Pancreas (tissue), 10 donors: ENCODE data around the gene ADCY10. TPM values are rescaled to one million over a fixed set of nuclear protein-coding genes. Genes with fewer than 3 reads are reported as not detected.

Experiments used
- ATAC-seq, 4 donors: fragments of 200-7000 bp; cut with Tn5 transposase; one replicate each; pipeline versions ENCODE4 v1.8.0 to v1.9.1; 2020; ENCODE audit warnings: mild to moderate bottlenecking in 4 of 4, moderate library complexity in 4 of 4
- DNase-seq, 6 donors: peaks; one replicate each; pipeline ENCODE4 v3.0.0-alpha.2; 2020
- FAIRE-seq: peaks from 2 replicates; lab custom pipeline; 2012; peaks lifted over from hg19 to GRCh38; lab: Jason Lieb, UNC
- H3K27ac ChIP-seq, 4 donors: fragments of 200-600 bp; sonication (generic); 1 replicate in 3 of 4; 2 replicates in 1 of 4; pipeline versions ENCODE4 v1.5.0 to v1.8.0; 2020
- H3K27me3 ChIP-seq, 4 donors: fragments of 200-600 bp; one replicate each; pipeline ENCODE4 v1.8.0; 2021
- H3K36me3 ChIP-seq, 3 donors: fragments of 200-600 bp; sonication (generic) in 1 of 3; one replicate each; pipeline versions ENCODE4 v1.5.0 to v1.8.0; 2020 to 2021
- H3K4me1 ChIP-seq, 3 donors: fragments of 200-600 bp; one replicate each; pipeline ENCODE4 v1.8.0; 2021
- H3K4me3 ChIP-seq, 4 donors: fragments of 200-600 bp; sonication (generic) in 2 of 4; one replicate each; pipeline versions ENCODE4 v1.5.0 to v1.8.0; 2020 to 2021
- H3K9me3 ChIP-seq, 4 donors: fragments of 200-600 bp; one replicate each; pipeline ENCODE4 v1.8.0; 2021
- whole genome bisulfite sequencing, 2 donors: extraction: QIAGEN DNeasy Blood & Tissue Kit; methylation state at CpG; one replicate each; pipeline ENCODE4 v1.1.7; 2013; 5-methylcytosine and 5-hydroxymethylcytosine counted together
- intact Hi-C, 3 donors: fragments of 100-400 bp; cut with DNase I; formaldehyde crosslinking; loops; one replicate each; pipeline versions ENCODE4 v1.11.1 to v1.14.2; 2022
- polyA plus RNA-seq, 2 donors: library from polyadenylated mRNA; stranded (reverse); fragments of 200-250 nt; gene quantifications; one replicate each; pipeline ENCODE4 v1.2.3, GENCODE V29; 2013
- total RNA-seq, 6 donors: library from RNA; stranded (reverse); fragmentation: NEBNext Ultra II Directional in 4 of 6; extraction: Animal tissue kit (Norgen Biotek cat#: 25700) in 4 of 6; gene quantifications; one replicate each; pipeline versions ENCODE4 v1.2.1 to v1.2.4, GENCODE V29; 2021 to 2023
- TF ChIP-seq, protein P1 (sequence below), 4 donors: fragments of 200-600 bp; sonication (generic) in 3 of 4; IDR thresholded peaks; one replicate each; pipeline versions ENCODE4 v1.5.0 to v1.8.0; 2021; ENCODE audit warnings: antibody characterized with exemption in 4 of 4
- donor health status: healthy with polysubstance abuse.
- donor health status: DM: no; HTN: no; CAD: no; lungs with moderate emphysema.
- donor health status: DM: no; HTN: no; CAD: no.
- donor health status: control.
- donor health status: control.
- donor health status: Bipolar disorder and iron deficiency.
- donor health status: DM: yes; HTN: yes; CAD: no.
- donor health status: DM: no; HTN: no; CAD: no.
- donor health status: DM: no; HTN: no; CAD: no.
- donor health status: DM: yes; HTN: yes; CAD: no.

Gene ADCY10
- total and polyA plus RNA-seq, 8 donors: 0.03 to 0.31 (median 0.16) TPM; not detected in 1

DNA sequence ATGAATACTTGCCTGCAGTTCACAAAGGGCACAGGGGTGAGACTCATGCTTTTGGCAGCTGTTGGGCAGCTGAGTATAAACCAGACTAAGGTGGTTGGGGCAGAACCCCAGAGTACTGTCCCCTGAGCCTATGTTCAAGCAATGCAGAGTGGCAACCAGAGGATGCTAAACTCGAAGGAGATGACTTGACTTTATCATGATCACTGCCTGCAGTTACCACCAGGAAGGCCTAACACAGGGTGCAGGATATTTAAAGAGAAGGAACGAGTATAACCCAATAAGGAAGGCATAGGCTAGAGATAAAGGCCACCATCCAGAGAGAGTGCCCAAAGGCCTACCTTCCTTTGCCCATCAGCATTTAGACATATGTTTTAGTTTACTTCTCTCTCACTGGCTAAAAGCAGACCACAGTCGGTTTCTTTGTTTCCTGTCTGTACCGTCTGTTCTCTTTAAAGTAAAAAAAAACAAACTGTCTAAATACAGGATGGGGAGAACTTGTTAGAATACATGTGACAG lies 108.8 kb downstream of the ADCY10 start:
- intact Hi-C loops: loop anchor here in 1 of 3 donors (10.0 kb wide), 1 partner anchor 80 kb away; the partner anchor contains the start of gene MPZL1

DNA sequence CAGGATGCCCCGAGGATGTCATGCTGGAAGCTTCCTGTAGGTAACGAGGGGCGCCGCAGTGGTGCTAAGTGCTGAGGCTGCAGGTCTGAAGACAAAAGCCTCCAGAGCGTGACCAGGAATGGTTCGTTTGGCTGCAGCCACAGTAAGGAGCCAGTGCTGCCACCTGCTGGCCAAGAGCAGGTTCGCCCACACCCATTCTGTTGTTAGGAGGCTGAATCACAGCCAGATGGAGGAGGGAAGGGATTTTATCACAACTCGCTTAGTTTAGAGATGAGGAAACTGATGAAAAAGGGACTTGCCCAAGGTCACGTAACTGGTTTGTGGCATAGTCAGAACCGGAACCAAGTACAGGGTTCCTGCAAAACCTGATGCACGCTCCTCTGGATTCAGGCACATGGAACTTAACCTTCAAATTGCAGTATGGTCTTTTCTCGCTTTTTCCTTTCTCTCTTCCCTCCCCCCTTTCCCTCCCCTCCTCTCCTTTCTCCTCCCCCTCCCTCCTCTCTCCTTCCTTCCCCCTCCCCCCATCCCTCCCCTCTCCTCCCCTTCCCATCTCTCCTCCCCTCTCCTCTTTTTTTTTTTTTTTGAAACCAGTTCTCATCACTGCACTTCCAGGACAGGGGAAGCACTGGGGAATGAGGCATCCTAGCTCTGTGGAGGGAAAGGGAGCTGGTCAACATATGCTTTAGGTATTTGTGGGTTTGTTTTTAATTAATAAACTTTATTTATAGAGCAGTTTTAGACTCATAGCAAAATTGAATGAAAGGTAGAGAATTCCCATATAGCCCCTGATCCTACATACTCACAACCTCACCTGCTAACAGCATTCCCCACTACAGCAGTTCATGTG lies 110.4 kb downstream of the ADCY10 start:
- peak; percentile 96 to 99 (median 99) for ATAC-seq
- FAIRE-seq: no peak
- peak; percentile 71 to 96 (median 89) for DNase-seq
- TF ChIP-seq, protein P1, sequence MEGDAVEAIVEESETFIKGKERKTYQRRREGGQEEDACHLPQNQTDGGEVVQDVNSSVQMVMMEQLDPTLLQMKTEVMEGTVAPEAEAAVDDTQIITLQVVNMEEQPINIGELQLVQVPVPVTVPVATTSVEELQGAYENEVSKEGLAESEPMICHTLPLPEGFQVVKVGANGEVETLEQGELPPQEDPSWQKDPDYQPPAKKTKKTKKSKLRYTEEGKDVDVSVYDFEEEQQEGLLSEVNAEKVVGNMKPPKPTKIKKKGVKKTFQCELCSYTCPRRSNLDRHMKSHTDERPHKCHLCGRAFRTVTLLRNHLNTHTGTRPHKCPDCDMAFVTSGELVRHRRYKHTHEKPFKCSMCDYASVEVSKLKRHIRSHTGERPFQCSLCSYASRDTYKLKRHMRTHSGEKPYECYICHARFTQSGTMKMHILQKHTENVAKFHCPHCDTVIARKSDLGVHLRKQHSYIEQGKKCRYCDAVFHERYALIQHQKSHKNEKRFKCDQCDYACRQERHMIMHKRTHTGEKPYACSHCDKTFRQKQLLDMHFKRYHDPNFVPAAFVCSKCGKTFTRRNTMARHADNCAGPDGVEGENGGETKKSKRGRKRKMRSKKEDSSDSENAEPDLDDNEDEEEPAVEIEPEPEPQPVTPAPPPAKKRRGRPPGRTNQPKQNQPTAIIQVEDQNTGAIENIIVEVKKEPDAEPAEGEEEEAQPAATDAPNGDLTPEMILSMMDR (IDR thresholded peaks at IDR 0.05): peak; percentile 89 to 97 (median 96)
- Histone ChIP-seq H3K27ac (no peak overlapping the region), H3K4me3 (no peak overlapping the region), H3K27me3 (no peaks in the 10 kb centered on the region), H3K4me1 (no peaks in the 10 kb centered on the region), H3K36me3 (no peaks in the 10 kb centered on the region), H3K9me3 (no peaks in the 10 kb centered on the region)
- WGBS, 2 donors: 10 to 13% methylated on average over 12 of the region's 12 CpGs
- intact Hi-C loops: loop anchor here in 1 of 3 donors (10.0 kb wide), 1 partner anchor 79 kb away; the partner anchor contains the start of gene MPZL1

More for the DNA sequence above, 108.8 kb downstream of the ADCY10 start:
- 70 to 72% methylated on average over 4 of the region's 4 CpGs for WGBS, 2 donors
- ATAC-seq: no peak
- Histone ChIP-seq H3K4me1 (no peaks in the 10 kb centered on the region), H3K4me3 (no peak overlapping the region), H3K36me3 (no peaks in the 10 kb centered on the region), H3K27ac (no peak overlapping the region), H3K27me3 (no peaks in the 10 kb centered on the region), H3K9me3 (no peaks in the 10 kb centered on the region)
- FAIRE-seq: no peak
- DNase-seq: no peak
- TF ChIP-seq, protein P1 (IDR thresholded peaks at IDR 0.05): no peak

DNA sequence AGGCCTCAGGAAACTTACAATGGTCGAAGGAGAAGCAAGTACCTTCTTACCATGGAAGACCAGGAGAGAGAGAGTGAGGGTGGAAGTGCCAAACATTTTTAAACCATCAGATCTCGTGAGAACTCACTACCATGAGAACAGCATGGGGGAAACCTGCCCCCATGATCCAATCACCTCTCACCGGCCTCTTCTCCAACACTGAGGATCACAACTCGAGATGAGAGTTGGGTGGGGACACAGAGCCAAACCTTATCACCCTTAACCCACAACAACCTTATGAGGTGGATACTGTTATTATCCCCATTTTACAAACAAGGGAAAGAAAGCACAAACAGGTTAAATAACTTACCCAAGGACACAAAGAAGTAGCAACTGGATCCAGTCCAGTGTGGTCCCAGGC lies 111.7 kb downstream of the ADCY10 start:
- WGBS, 2 donors: 85 to 86% methylated on average over 4 of the region's 4 CpGs
- intact Hi-C loops: loop anchor here in 1 of 3 donors (10.0 kb wide), 1 partner anchor 77 kb away; the partner anchor contains the start of gene MPZL1
- ATAC-seq: no peak
- Histone ChIP-seq H3K9me3 (no peaks in the 10 kb centered on the region), H3K27me3 (no peaks in the 10 kb centered on the region), H3K4me3 (no peak overlapping the region), H3K27ac (no peak overlapping the region), H3K4me1 (no peaks in the 10 kb centered on the region), H3K36me3 (no peaks in the 10 kb centered on the region)
- no peak for FAIRE-seq
- DNase-seq: no peak
- TF ChIP-seq, protein P1 (IDR thresholded peaks at IDR 0.05): no peak

DNA sequence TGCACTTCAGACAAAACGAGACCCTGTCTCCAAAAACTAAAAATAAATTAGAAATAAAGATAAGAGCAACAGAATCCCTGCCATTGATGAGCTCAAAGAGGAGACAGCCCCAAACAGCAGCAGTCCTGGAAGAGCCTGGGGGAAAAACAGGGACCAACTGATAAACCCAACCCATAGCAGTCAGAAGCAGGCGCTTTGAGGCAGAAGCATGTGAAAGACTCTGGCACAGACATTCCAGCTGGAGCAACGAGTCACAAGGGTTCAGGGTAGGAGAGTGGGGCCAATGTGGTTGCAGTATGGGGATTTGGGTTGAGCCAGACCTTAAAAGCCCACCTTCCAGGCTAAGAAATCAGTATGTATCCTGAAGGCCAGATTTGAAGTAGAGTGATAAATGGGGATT lies 113.7 kb downstream of the ADCY10 start:
- ATAC-seq: no peak
- Histone ChIP-seq H3K9me3 (no peaks in the 10 kb centered on the region), H3K27me3 (no peaks in the 10 kb centered on the region), H3K4me1 (no peaks in the 10 kb centered on the region), H3K27ac (no peak overlapping the region), H3K36me3 (no peaks in the 10 kb centered on the region), H3K4me3 (no peak overlapping the region)
- DNase-seq: no peak
- intact Hi-C loops: loop anchor here in 1 of 3 donors (10.0 kb wide), 1 partner anchor 75 kb away; the partner anchor contains the start of gene MPZL1
- WGBS, 2 donors: 61 to 64% methylated on average over 3 of the region's 3 CpGs
- FAIRE-seq: no peak
- TF ChIP-seq, protein P1 (IDR thresholded peaks at IDR 0.05): no peak
